IMR-90 (cell line): ENCODE measurements around the gene CDHR2. TPM values are rescaled to one million over a fixed set of nuclear protein-coding genes. Genes with fewer than 3 reads are reported as not detected.

Source experiments
- ATAC-seq: fragments of 200-7000 bp; cut with Tn5 transposase; 2 replicates; pipeline ENCODE4 v1.9.1; 2020; ENCODE audit warnings: low read depth, mild to moderate bottlenecking, moderate library complexity
- BruUV-seq: library from RNA; stranded (reverse); fragments of 400-500 nt; replicated peaks from 2 replicates; lab custom pipeline; 2021; lab: Mats Ljungman, UMichigan
- CTCF ChIA-PET: fragments of 300-600 bp; formaldehyde crosslinking; extraction: SDS; loops from one replicate; lab custom pipeline; 2021; ENCODE audit warnings: antibody characterized with exemption; lab: Yijun Ruan, JAX
- POLR2A ChIA-PET: fragments of 300-600 bp; sonication (Branson Sonifier 250); formaldehyde crosslinking; loops from one replicate; lab custom pipeline; 2022; ENCODE audit warnings: antibody characterized with exemption; ENCODE audit not compliant: unreplicated experiment; lab: Charles Lee
- DNase-seq: peaks from one replicate; pipeline ENCODE4 v3.0.0; 2013
- H2AFZ ChIP-seq: replicated peaks from 2 replicates; pipeline ENCODE3; 2013; ENCODE audit warnings: low read length, mild to moderate bottlenecking; ENCODE audit not compliant: poor library complexity
- H2AK5ac ChIP-seq: 2 replicates; pipeline ENCODE4 v1.6.1; 2013; ENCODE audit warnings: low read depth, low read length, inconsistent platforms
- H2AK9ac ChIP-seq: replicated peaks from 2 replicates; pipeline ENCODE3; 2013; ENCODE audit warnings: mild to moderate bottlenecking, low read depth, low read length, moderate library complexity; ENCODE audit not compliant: poor library complexity
- H2BK120ac ChIP-seq: 2 replicates; pipeline ENCODE4 v1.6.1; 2013; ENCODE audit warnings: low read depth, low read length, inconsistent platforms
- H2BK15ac ChIP-seq: 3 replicates; pipeline ENCODE4 v1.6.1; 2013; ENCODE audit warnings: low read depth, low read length, inconsistent platforms
- H2BK20ac ChIP-seq: 2 replicates; pipeline ENCODE4 v1.6.1; 2013; ENCODE audit warnings: low read depth, mild to moderate bottlenecking, inconsistent platforms, low read length, moderate library complexity
- H2BK5ac ChIP-seq: 2 replicates; pipeline ENCODE4 v1.6.1; 2013; ENCODE audit warnings: mild to moderate bottlenecking, low read depth, low read length, inconsistent platforms; ENCODE audit not compliant: poor library complexity, severe bottlenecking
- H3K14ac ChIP-seq: replicated peaks from 2 replicates; pipeline ENCODE4 v1.6.1; 2013; ENCODE audit warnings: low read depth, low read length, inconsistent platforms
- H3K18ac ChIP-seq: 2 replicates; pipeline ENCODE4 v1.6.1; 2013; ENCODE audit warnings: low read depth, low read length, control low read depth
- H3K23ac ChIP-seq: 2 replicates; pipeline ENCODE4 v1.6.1; 2013; ENCODE audit warnings: low read depth, low read length, inconsistent platforms
- H3K27ac ChIP-seq: 2 replicates; pipeline ENCODE4 v1.5.1; 2013; ENCODE audit warnings: mild to moderate bottlenecking, control low read depth, low read length; ENCODE audit not compliant: insufficient read depth
- H3K27me3 ChIP-seq: 2 replicates; pipeline ENCODE4 v1.6.1; 2013; ENCODE audit warnings: low read length; ENCODE audit not compliant: control insufficient read depth, insufficient read depth
- H3K36me3 ChIP-seq: 2 replicates; pipeline ENCODE4 v1.6.1; 2013; ENCODE audit warnings: low read length, mixed read lengths; ENCODE audit not compliant: control insufficient read depth, insufficient read depth
- H3K4ac ChIP-seq: 2 replicates; pipeline ENCODE4 v1.6.1; 2013; ENCODE audit warnings: low read depth, low read length, inconsistent platforms
- H3K4me1 ChIP-seq: 2 replicates; pipeline ENCODE4 v1.6.1; 2013; ENCODE audit warnings: low read length, mixed read lengths; ENCODE audit not compliant: control insufficient read depth, insufficient read depth
- H3K4me2 ChIP-seq: 2 replicates; pipeline ENCODE4 v1.6.1; 2013; ENCODE audit warnings: low read depth, mild to moderate bottlenecking, control low read depth, low read length, moderate library complexity
- H3K4me3 ChIP-seq: 2 replicates; pipeline ENCODE4 v1.5.1; 2013; ENCODE audit warnings: low read depth, mild to moderate bottlenecking, control low read depth, low read length, moderate library complexity; ENCODE audit not compliant: insufficient read depth
- H3K56ac ChIP-seq: 2 replicates; pipeline ENCODE4 v1.6.1; 2013; ENCODE audit warnings: low read length, inconsistent platforms; ENCODE audit not compliant: insufficient read depth; ENCODE audit errors: extremely low read depth
- H3K79me1 ChIP-seq, 2 experiments: 2 replicates each; pipeline ENCODE4 v1.6.1; 2013; ENCODE audit warnings: low read length in 2 of 2, inconsistent platforms in 1 of 2, low read depth in 1 of 2
- H3K9ac ChIP-seq: 2 replicates; pipeline ENCODE4 v1.6.1; 2013; ENCODE audit warnings: low read depth, low read length, control low read depth
- H3K9me1 ChIP-seq: 2 replicates; pipeline ENCODE4 v1.6.1; 2013; ENCODE audit warnings: low read length, inconsistent platforms; ENCODE audit not compliant: insufficient read depth
- H3K9me3 ChIP-seq: 2 replicates; pipeline ENCODE4 v1.6.1; 2013; ENCODE audit warnings: low read length; ENCODE audit not compliant: control insufficient read depth, insufficient read depth
- H4K20me1 ChIP-seq: 2 replicates; pipeline ENCODE4 v1.6.1; 2013; ENCODE audit warnings: low read length, inconsistent platforms; ENCODE audit not compliant: insufficient read depth
- H4K5ac ChIP-seq: 2 replicates; pipeline ENCODE4 v1.6.1; 2013; ENCODE audit warnings: mild to moderate bottlenecking, low read depth, low read length, control low read depth
- H4K8ac ChIP-seq, 2 experiments: 2 replicates each; pipeline ENCODE4 v1.6.1; 2013; ENCODE audit warnings: low read depth in 2 of 2, low read length in 2 of 2, control low read depth in 1 of 2, inconsistent platforms in 1 of 2
- H4K91ac ChIP-seq: 2 replicates; pipeline ENCODE4 v1.6.1; 2013; ENCODE audit warnings: low read depth, low read length, inconsistent platforms; ENCODE audit not compliant: insufficient read depth
- CEBPB ChIP-seq: IDR thresholded peaks from 2 replicates; pipeline ENCODE4 v1.6.1; 2012; ENCODE audit warnings: low read depth, low read length, improper control_type of control experiment
- WGBS, 2 experiments: methylation state at CpG; one replicate each; pipeline versions ENCODE4 v1.1.5 to v1.1.7; 2013; ENCODE audit warnings: missing lambda C conversion rate in 2 of 2; ENCODE audit not compliant: insufficient read length in 1 of 2; ENCODE audit errors: extremely low coverage in 2 of 2; 5-methylcytosine and 5-hydroxymethylcytosine counted together
- dilution Hi-C: fragments of 300-500 bp; cut with HindIII; formaldehyde crosslinking; loops from one replicate; pipeline ENCODE4 v1.14.3; 2018; ENCODE audit warnings: low sequenced_read_pairs; ENCODE audit not compliant: unreplicated experiment
- in situ Hi-C: fragments of 300-500 bp; cut with MboI; formaldehyde crosslinking; loops from 3 replicates; pipeline ENCODE4 v1.14.3; 2019; ENCODE audit warnings: low sequenced_read_pairs, inconsistent platforms, mixed read lengths
- intact Hi-C: fragments of 100-400 bp; cut with micrococcal nuclease; formaldehyde crosslinking; loops from 2 replicates; pipeline ENCODE4 v1.10.0; 2022
- polyA plus RNA-seq, 3 experiments: library from polyadenylated mRNA; depleted of rRNA; stranded (reverse); fragments of >200 nt; gene quantifications; 2 replicates each; pipeline ENCODE4 v1.2.3, GENCODE V29; 2012; ENCODE audit warnings: low replicate concordance in 1 of 3
- total RNA-seq: library from RNA; depleted of rRNA; stranded (reverse); fragments of >200 nt; gene quantifications from 2 replicates; pipeline ENCODE4 v1.2.3, GENCODE V29; 2012

Gene CDHR2
- total and polyA plus RNA-seq, 2 of the 4 experiments (the other 2 are of a cell fraction): not detected

- Histone ChIP-seq H2AFZ (no peak overlapping the region), H3K14ac (no peak overlapping the region), H2BK15ac (no peak overlapping the region), H3K9me3 (no peaks in the 10 kb centered on the region), H3K23ac (no peak overlapping the region), H3K4me1 (peaks cover 2% of the 10 kb centered on the region; the same call in 1 of the 2 replicates), H2BK120ac (no peak overlapping the region), H3K36me3 (peaks cover 43% of the 10 kb centered on the region), H3K9ac (no peak overlapping the region), H3K9me1 (no peaks in the 10 kb centered on the region), H3K79me1 (peaks cover 0 to 18% of the 10 kb centered on the region in 2 experiments; a peak in 2 of 4 replicates), H2BK20ac (no peak overlapping the region), H4K8ac (no peak overlapping the region), H3K4me3 (no peak overlapping the region), H2BK5ac (no peak overlapping the region), H2AK9ac (no peak overlapping the region), H3K4me2 (no peak overlapping the region), H3K56ac (no peak overlapping the region), H3K27ac (no peak overlapping the region), H4K20me1 (peaks cover 6% of the 10 kb centered on the region; the same call in 1 of the 2 replicates), H2AK5ac (no peak overlapping the region), H3K27me3 (no peaks in the 10 kb centered on the region), H3K18ac (no peak overlapping the region), H3K4ac (no peak overlapping the region), H4K5ac (no peak overlapping the region), H4K91ac (no peak overlapping the region)
- no TSS peak for BruUV-seq
- in situ Hi-C loops (no loop called here), dilution Hi-C loops (no loop called here), intact Hi-C loops (no loop called here)
- TF ChIP-seq CEBPB: no peak
- CTCF ChIA-PET: no interaction called here
- 90% methylated on average over 2 of the region's 11 CpGs; no CpG with 5 or more reads in 1 of the 2 experiments for WGBS, 2 experiments
- ATAC-seq (no peak), DNase-seq (no peak)
- POLR2A ChIA-PET: no interaction called here
Observed at GRCh38 chr5:176528301-176528700, 20.8 kb upstream of the CDHR2 start.
